Measurements from ENCODE around the gene DEDD. TPM values are rescaled to one million over a fixed set of nuclear protein-coding genes. Genes with fewer than 3 reads are reported as not detected.

Gene DEDD, protein sequence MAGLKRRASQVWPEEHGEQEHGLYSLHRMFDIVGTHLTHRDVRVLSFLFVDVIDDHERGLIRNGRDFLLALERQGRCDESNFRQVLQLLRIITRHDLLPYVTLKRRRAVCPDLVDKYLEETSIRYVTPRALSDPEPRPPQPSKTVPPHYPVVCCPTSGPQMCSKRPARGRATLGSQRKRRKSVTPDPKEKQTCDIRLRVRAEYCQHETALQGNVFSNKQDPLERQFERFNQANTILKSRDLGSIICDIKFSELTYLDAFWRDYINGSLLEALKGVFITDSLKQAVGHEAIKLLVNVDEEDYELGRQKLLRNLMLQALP
- 25.9 and 37.3 TPM in 2 replicates for total RNA-seq (ENCODE audit: low replicate concordance)

DNA sequence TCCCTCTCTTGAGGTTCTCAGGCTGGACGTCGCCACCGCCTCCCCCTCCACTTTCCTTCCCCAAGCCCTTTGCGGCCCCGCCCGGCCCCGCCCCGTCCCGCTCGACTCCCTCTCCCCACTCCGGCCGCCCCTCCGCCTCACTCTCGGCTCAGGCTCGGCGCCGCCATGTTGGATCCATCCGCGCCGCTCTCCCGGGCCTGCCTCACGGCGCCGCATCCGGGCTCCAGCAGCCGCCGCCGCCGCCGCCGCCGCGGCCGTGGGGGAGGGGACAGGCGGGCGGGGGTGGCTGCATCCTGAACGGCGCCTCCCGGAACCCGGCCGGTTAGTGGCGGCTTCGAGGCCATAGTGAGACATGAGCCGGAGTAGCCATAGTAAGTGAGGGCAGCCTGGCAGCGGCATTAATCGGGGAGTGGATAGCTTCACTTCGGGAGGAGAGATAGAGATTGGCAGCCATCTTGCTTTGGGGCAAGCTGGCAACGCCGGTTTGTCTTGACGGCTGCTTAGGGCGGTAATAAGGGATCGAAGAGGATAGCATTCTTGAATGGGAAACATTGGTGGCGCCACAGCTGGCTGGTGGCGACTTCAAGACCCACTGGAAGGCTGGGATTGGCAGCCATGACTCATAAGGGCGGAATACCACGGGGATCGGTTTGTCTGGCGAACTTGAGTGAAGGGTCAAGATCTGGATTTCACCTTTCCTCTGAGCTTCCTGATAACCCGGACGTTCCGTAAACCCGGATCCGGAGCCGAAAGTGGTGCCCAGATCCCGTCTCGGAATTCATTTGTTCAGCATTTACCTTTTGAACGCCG is at the start of gene DEDD:
TSS of gene DEDD (minus strand) at position 258 of the 810 bp plus-strand sequence. CDS start 8,205 bp downstream, outside the sequence.

DNA sequence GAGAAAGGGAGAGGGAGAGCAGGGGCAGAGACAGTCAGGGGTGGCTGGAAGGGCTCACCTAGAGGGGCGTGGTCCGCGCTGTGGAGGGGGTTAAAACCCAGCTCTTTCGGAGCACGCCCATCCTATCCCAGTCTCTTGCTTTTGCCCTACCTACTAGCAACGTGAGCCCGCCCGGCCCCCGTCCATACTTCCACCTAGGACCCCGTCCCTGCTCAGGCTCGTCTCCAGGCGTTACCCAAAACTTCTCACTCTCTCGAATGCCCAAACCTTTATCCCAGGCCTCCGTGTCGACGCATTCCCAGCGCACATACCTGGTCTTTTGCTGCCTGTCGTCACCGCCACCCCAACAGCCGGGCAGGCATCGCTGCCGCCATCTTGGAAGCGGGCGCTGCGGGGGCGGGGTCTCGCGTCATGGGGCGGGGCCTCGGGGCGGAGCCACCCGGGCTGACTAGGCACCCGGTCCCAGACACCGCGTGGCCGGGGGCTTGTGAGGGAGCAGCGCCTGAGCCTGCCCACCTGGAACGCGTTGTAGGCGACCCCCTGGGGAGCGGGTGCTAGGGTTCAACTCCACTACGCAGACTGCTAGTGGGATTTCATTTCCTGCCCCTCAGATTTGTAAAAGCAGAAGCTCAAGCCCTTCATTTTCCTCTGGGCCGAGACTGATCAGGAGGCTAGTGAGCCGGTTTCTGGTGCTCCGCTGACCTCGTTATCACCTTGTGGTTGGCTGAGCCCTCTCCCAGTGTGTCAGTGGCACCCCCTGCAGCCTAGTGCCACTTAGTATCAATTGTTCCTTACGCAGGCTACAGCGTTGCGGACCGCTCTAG is 44.9 kb upstream of the DEDD start, which contains the start of gene B4GALT3:
TSS of gene B4GALT3 (minus strand) at position 396 of the 824 bp plus-strand sequence. CDS start 1,447 bp downstream, outside the sequence.

DNA sequence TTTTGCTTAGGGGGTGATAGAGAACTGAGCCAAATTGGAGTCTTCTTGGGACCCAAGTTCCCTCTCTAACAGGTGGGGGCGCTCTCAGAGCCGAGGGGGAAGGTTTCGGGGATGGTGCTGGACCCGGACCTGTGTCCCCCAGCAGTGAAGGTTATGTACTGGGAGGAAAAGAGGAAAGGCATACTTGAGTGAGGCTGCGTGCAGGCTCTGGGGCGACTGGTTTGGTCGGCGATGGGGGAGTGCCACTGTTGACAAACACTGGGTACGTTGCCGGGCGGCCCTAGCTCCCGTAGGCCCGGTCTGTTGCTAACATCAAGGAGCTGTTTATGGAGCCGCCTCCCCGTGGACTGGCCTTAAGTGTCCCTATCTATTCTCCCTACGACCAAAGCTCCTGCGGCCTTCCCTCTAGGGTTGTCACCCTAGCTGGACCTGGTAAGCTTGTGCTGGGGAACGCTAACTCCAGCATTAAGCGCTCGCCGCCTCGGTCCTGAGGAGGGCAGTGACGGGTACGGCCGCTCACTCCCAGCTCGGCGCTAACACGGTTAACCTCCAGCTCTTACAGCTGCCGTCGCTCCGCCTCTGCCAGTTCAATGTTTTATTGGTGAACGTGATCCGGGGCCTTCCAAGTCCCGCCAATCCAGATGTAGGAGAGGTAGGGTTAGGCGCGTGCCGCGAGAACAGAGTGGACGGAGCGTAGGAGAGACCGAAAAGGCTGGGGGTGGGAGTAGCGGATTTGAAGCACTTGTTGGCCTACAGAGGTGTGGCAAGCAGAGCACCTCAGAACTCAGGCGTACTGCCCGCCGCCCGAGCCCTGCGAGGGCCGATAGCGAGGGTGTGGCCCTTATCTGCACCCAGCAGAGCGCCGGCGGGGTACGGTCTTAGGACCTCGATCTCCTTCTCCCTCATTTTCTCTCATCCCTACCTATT is 33.5 kb upstream of the DEDD start, which contains the start of gene PPOX:
TSS of gene PPOX (plus strand) at position 685 of the 927 bp plus-strand sequence. CDS start 422 bp downstream, outside the sequence.

DNA sequence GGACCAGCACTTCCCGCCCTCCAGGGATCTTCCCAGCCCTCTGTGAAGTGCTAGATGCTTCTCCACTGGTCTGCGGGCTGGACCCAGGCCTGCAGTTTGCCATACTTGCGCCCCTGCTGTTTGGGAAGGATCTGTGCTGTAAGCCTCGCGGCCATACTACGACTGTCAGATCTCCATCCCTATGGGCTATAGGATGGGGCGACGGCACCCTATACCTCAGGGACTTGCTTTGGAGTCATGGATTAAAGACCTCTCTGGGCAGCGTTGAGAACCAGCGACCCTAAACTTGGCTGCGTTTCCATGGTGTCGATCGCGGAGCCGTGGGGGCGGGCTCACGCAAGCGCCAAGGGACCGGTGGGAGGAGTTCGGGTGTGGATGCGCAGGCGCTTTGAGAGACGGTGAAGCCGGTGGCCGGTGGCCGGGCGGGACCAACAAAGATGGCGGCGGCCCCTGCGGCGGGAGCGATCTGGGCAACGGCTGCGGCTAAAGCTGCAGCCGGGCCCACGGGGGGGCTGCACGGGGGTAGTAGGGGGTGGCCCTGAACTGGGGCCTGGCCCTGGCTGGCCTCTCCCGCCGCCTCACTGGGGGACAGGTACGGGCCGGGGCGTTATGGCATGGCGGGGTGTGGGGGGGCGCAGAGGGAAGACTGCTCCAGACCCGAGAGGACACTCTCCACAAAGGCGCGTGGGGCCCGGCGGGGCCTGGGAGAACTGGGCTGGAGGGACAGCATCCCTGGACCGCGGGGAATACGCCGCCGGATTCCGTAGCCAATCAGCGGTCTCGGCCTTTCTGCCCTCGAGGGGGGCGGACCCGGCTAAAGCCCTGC is 26.8 kb upstream of the DEDD start, which contains the start of gene USP21:
TSS of gene USP21 (plus strand) at position 414 of the 826 bp plus-strand sequence. CDS start 1,141 bp downstream, outside the sequence.

DNA sequence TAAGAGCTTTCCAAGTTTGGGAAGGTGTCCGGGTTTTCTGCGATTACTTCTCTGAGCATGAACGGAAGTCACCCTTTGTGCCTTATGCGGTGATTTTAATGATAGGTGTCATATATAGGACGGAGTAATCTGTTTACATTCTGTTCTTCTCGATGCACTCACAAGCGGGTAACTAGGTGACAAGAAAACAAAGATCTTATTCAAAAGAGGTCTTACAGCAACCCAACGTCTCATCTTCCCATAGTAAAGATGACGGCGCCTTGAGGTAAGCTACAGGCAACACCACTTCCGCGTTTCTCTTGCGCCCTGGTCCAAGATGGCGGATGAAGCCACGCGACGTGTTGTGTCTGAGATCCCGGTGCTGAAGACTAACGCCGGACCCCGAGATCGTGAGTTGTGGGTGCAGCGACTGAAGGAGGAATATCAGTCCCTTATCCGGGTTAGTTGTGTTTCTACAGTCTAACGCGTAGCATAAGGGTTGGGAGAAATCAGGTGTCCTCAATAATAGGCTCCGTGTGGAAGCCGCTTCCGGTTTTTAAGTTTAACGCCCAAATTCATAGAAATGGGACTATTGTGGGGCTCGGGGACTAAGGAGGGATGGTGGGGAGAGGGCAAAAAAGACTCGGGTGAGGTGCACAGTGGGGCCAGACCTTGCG is 21.3 kb upstream of the DEDD start, which contains the start of gene UFC1:
TSS of gene UFC1 (plus strand) at position 297 of the 656 bp plus-strand sequence. CDS start at position 317, 20 bp downstream.

DNA sequence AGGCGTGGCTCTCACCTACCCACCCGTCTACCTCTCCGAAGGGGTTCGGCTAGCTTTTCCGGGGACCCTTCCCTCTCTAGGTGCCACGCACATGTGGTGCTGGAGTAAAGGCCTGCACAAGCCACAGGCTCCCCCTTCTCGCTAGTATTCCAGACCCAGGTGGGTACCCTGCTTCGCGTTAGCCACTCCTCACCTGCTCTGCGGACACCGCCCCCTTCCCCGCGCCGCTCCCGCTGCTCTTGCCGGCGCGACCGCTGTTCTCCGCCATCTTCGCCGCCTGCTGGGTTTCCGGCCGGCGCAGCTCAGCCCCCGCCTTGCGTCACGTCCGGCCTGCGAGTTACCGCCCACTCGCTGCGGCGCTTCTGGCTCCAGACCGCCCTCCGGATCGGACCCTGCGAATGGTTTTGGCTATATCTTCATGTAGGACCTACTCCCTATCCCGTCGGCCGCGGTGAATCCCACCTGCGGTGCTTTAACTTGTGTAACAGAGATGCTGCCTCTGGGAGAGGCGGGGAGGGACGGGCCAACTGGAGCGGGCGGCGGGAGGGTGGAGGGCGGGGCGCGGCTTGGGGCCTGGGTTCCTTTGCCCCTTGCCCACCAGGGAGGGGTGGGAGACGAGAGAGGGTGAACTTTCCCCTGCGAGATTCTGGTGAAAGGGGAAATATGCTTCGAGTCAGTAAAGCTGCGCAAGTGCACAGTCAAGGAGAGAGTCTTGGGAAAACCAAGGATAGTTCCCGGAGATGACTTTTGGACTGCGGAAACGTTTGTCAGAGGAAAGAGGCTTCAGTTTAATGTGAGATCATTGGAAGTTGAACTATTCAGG is 14.5 kb downstream of the DEDD start, which contains the start of the genes NIT1 and PFDN2:
TSS of gene NIT1 (plus strand) at position 347 of the 823 bp plus-strand sequence. CDS start at position 419, 72 bp downstream.
TSS of gene PFDN2 (minus strand) at position 279 of the 823 bp plus-strand sequence. CDS start at position 268, 11 bp downstream.

DNA sequence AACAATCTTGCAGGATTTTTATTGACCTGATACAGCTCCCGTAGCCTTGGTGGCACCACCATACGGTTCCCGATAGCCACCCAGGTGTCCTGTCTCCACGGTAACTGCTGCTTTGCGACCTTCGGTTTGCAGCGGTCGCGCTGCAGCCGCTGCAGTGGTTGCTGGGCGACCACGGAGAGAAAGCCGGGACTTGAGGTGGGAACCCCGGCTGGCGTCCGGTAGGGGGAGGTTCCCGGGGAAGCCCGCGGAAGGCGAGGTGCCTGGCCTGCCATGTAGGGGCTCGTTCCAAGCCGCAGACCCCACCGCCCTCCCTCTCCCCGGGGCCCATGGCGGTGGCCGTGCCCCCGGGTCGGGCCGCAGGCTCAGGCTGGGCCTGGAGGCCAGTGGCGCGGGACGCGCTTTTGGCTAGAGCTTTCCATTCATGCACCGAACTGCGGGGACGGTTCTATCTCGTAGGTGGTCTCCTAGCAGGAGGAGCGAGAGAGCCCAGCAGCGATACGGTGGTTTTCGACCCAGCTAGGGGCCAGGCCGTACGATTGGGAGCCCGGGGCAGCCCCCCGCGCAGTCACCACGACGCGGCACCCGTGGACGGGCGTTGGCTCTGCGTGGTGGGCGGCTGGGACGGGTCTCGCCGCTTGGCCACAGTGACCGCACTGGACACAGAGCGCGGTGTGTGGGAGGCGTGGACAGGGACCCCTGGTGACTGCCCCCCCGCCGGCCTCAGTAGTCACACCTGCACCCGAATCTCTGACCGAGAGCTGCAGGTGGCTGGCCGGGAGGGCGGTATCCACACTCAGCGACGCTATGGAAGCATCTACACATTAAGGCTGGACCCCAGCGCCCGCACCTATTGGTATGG is 34.0 kb downstream of the DEDD start, which contains the start of gene KLHDC9:
TSS of gene KLHDC9 (plus strand) at position 152 of the 859 bp plus-strand sequence. CDS start at position 327, 175 bp downstream.

DNA sequence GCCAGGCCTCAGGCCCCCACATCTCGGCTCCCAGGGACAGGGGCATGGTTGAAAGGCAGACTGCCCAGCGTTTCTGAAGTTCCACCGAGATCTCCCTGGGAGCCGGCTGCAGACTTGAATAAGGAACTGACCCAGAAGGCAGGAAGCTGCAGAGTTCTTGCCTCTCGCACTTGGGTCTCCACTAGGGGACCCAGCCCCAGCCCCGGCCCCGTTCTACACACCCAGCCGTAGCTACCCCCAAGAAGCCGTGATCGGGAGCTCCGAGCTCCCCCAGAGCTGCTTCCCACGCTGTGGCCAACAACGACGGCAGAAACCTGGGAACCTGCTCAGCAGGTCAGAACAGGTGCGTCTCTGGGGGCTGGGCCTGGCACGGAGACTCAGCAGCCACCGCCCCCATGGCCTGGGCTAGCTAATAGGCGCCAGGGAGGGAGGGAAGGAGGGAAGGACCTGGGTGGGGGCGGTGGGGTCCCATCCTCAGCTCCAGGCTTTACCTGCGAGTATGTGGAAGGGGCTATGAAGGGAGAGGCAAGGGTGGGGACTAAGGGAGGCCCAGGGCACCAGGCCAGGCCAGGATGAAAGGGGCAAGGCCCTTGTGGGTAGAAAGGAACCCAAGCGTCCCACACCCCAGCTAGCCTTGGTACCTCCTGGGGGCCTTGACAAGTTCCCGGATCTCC is 43.1 kb downstream of the DEDD start, which contains the start of gene NECTIN4:
TSS of gene NECTIN4 (minus strand) at position 308 of the 674 bp plus-strand sequence. CDS start at position 46, 262 bp downstream.

Other genes with a start within 250 kb of the DEDD start
- gene ITLN1, start 247.5 kb downstream of the DEDD start, total RNA-seq (ENCODE audit: low replicate concordance), result 0.30 and 0.35 TPM in 2 replicates
- gene ITLN2, start 177.9 kb downstream of the DEDD start, total RNA-seq (ENCODE audit: low replicate concordance), result 0.82 and 1.5 TPM in 2 replicates
- gene F11R, start 111.5 kb downstream of the DEDD start, total RNA-seq (ENCODE audit: low replicate concordance), result 20.8 and 24.5 TPM in 2 replicates
- 1.5 and 15.6 TPM in 2 replicates for gene TSTD1, start 93.7 kb downstream of the DEDD start, total RNA-seq (ENCODE audit: low replicate concordance)
- gene USF1, start 86.7 kb downstream of the DEDD start, total RNA-seq (ENCODE audit: low replicate concordance), result 83.1 and 162 TPM in 2 replicates
- under 0.01 TPM in 1 of 2 replicates, not detected in the other for gene ARHGAP30, start 62.8 kb downstream of the DEDD start, total RNA-seq (ENCODE audit: low replicate concordance)
- gene NECTIN4, start 43.1 kb downstream of the DEDD start, total RNA-seq (ENCODE audit: low replicate concordance), result 0.35 and 2.3 TPM in 2 replicates
- 0.23 and 1.5 TPM in 2 replicates for gene KLHDC9, start 34.3 kb downstream of the DEDD start, total RNA-seq (ENCODE audit: low replicate concordance)
- 71.7 and 95.0 TPM in 2 replicates for gene PFDN2, start 14.6 kb downstream of the DEDD start, total RNA-seq (ENCODE audit: low replicate concordance)
- gene NIT1, start 14.6 kb downstream of the DEDD start, total RNA-seq (ENCODE audit: low replicate concordance), result 14.2 and 15.7 TPM in 2 replicates
- 127 and 180 TPM in 2 replicates for gene UFC1, start 21.3 kb upstream of the DEDD start, total RNA-seq (ENCODE audit: low replicate concordance)
- gene USP21, start 26.8 kb upstream of the DEDD start, total RNA-seq (ENCODE audit: low replicate concordance), result 4.2 and 4.7 TPM in 2 replicates
- 8.9 and 11.0 TPM in 2 replicates for gene PPOX, start 33.8 kb upstream of the DEDD start, total RNA-seq (ENCODE audit: low replicate concordance)
- 9.4 and 18.3 TPM in 2 replicates for gene B4GALT3, start 44.8 kb upstream of the DEDD start, total RNA-seq (ENCODE audit: low replicate concordance)
- 2.1 and 4.9 TPM in 2 replicates for gene ADAMTS4, start 66.4 kb upstream of the DEDD start, total RNA-seq (ENCODE audit: low replicate concordance)
- gene NDUFS2, start 69.7 kb upstream of the DEDD start, total RNA-seq (ENCODE audit: low replicate concordance), result 127 and 177 TPM in 2 replicates
- 0.23 TPM in 1 of 2 replicates, not detected in the other for gene FCER1G, start 82.6 kb upstream of the DEDD start, total RNA-seq (ENCODE audit: low replicate concordance)
- not detected in 2 replicates for gene APOA2, start 91.0 kb upstream of the DEDD start, total RNA-seq (ENCODE audit: low replicate concordance)
- gene TOMM40L, start 93.4 kb upstream of the DEDD start, total RNA-seq (ENCODE audit: low replicate concordance), result 8.7 and 11.7 TPM in 2 replicates
- not detected in 2 replicates for gene NR1I3, start 105.5 kb upstream of the DEDD start, total RNA-seq (ENCODE audit: low replicate concordance)
- not detected in 2 replicates for gene PCP4L1, start 126.1 kb upstream of the DEDD start, total RNA-seq (ENCODE audit: low replicate concordance)
- gene MPZ, start 177.3 kb upstream of the DEDD start, total RNA-seq (ENCODE audit: low replicate concordance), result 0.53 and 1.1 TPM in 2 replicates
- 11.1 and 32.2 TPM in 2 replicates for gene SDHC, start 181.7 kb upstream of the DEDD start, total RNA-seq (ENCODE audit: low replicate concordance)
- not detected in 2 replicates for gene CFAP126, start 235.2 kb upstream of the DEDD start, total RNA-seq (ENCODE audit: low replicate concordance)

Measured in smooth muscle cell of the coronary artery (primary cell).